HG03135 (cell line): ENCODE data around the gene FAM83C.

Experiments
- ATAC-seq: cut with Tn5 transposase; IDR thresholded peaks from one replicate; pipeline ENCODE4 v1.9.1; 2021; ENCODE audit warnings: mild to moderate bottlenecking, moderate library complexity; ENCODE audit not compliant: unreplicated experiment

FAM83C gene

GRCh38 chr20:35240083-35240810, 52.0 kb downstream of the FAM83C start:
- ATAC-seq = no peak

DNA sequence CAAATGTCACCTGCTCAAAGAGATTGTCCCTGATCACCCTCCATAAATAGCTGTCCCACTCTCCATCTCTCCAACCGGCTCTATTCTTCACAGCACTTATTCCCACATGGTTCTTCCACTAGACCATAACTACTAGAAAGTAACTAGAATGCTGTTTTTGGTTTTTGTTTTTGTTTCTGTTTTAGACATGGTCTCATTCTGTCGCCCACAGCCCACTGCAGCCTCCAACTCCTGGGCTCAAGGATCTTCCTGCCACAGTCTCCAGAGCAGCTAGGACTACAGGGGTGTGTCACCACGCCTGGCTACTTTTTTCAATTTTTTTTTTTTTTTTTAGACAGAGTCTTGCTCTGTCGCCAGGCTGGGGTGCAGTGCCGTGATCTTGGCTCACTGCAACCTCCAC, 53.5 kb downstream of the FAM83C start:
- ATAC-seq = no peak

GRCh38 chr20:35238170-35238569, 54.1 kb downstream of the FAM83C start:
- ATAC-seq = no peak

DNA sequence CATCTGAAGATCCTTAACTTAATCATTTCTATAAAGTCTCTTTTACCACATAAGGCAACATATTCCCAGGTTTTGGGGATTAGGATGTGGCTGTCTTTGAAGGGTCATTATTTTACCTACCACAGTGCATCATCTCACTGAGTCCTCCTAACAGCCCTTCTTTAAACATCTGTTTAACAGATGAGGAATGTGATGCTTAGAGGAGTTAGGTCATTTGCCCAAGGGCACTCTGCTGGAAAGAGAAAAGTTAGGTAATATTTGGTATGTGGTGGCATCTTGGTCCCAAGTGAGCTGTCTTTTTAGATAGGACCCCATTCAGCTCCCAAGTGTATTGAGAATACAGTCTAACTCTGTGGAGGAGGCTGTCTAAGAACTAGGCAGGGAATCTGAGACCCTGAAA, 54.7 kb downstream of the FAM83C start:
- ATAC-seq = no peak

GRCh38 chr20:35235881-35236280, 56.3 kb downstream of the FAM83C start:
- ATAC-seq = no peak
